D721Med (cell line): ENCODE data around the gene CHSY3.

Experiments
- DNase-seq: peaks from one replicate; pipeline ENCODE4 v3.0.0; 2011; ENCODE audit warnings: low spot score; ENCODE audit not compliant: insufficient read length
- FAIRE-seq: peaks from 2 replicates; lab custom pipeline; 2011; peaks lifted over from hg19 to GRCh38; lab: Jason Lieb, UNC
- CTCF ChIP-seq: IDR thresholded peaks from 2 replicates; pipeline ENCODE4 v1.5.1; 2012; ENCODE audit warnings: mild to moderate bottlenecking, control low read depth; ENCODE audit not compliant: insufficient read depth; ENCODE audit errors: missing control alignments

The CHSY3 gene

GRCh38 chr5:130055572-130055971, 151.3 kb downstream of the CHSY3 start:
- no peak for DNase-seq
- TF ChIP-seq CTCF = no peak
- no peak for FAIRE-seq

GRCh38 chr5:130061746-130062145, 157.5 kb downstream of the CHSY3 start:
- FAIRE-seq (no peak), DNase-seq (no peak)
- TF ChIP-seq CTCF = no peak

GRCh38 chr5:130063603-130064002, 159.3 kb downstream of the CHSY3 start:
- DNase-seq = no peak
- FAIRE-seq = no peak
- no peak for TF ChIP-seq CTCF

GRCh38 chr5:130064484-130064883, 160.2 kb downstream of the CHSY3 start:
- TF ChIP-seq CTCF = no peak
- FAIRE-seq (no peak), DNase-seq (no peak)

GRCh38 chr5:130065617-130066016, 161.4 kb downstream of the CHSY3 start:
- DNase-seq (no peak), FAIRE-seq (no peak)
- TF ChIP-seq CTCF = no peak

GRCh38 chr5:130066644-130067043, 162.4 kb downstream of the CHSY3 start:
- FAIRE-seq = no peak
- DNase-seq = no peak
- TF ChIP-seq CTCF = no peak

- TF ChIP-seq CTCF = no peak
- FAIRE-seq = no peak
- no peak for DNase-seq
Observed at GRCh38 chr5:130067364-130067763, 163.1 kb downstream of the CHSY3 start.
